Neuronal stem cell (in vitro differentiated cells): Measurements from ENCODE around the gene JAG2.

Source experiments
- DNase-seq: peaks from one replicate; pipeline ENCODE4 v3.0.0-alpha.2; 2013; ENCODE audit warnings: low spot score
- H2AFZ ChIP-seq: one replicate; pipeline ENCODE4 v1.6.1; 2013; ENCODE audit warnings: mild to moderate bottlenecking, low read length, inconsistent platforms
- H2AK5ac ChIP-seq: 2 replicates; pipeline ENCODE4 v1.6.1; 2013; ENCODE audit warnings: low read depth, mild to moderate bottlenecking, inconsistent platforms, low read length, moderate library complexity, mixed read lengths
- H2BK120ac ChIP-seq: 2 replicates; pipeline ENCODE4 v1.6.1; 2013; ENCODE audit warnings: low read depth, mild to moderate bottlenecking, inconsistent platforms, low read length, moderate library complexity, mixed read lengths
- H2BK12ac ChIP-seq: one replicate; pipeline ENCODE4 v1.6.1; 2013; ENCODE audit warnings: low read length, inconsistent platforms
- H2BK15ac ChIP-seq: 2 replicates; pipeline ENCODE4 v1.6.1; 2013; ENCODE audit warnings: mild to moderate bottlenecking, low read length, inconsistent platforms, mixed read lengths
- H2BK5ac ChIP-seq: one replicate; pipeline ENCODE4 v1.6.1; 2013; ENCODE audit warnings: inconsistent platforms, mild to moderate bottlenecking, low read length, moderate library complexity
- H3K14ac ChIP-seq: one replicate; pipeline ENCODE4 v1.6.1; 2013; ENCODE audit warnings: low read length, inconsistent platforms
- H3K18ac ChIP-seq: 2 replicates; pipeline ENCODE4 v1.6.1; 2013; ENCODE audit warnings: low read length, inconsistent platforms
- H3K23ac ChIP-seq: 2 replicates; pipeline ENCODE4 v1.6.1; 2013; ENCODE audit warnings: low read depth, mild to moderate bottlenecking, mixed read lengths, low read length, inconsistent platforms; ENCODE audit not compliant: poor library complexity
- H3K27ac ChIP-seq: replicated peaks from 3 replicates; pipeline ENCODE4 v1.5.1; 2013; ENCODE audit warnings: low read length, inconsistent platforms
- H3K27me3 ChIP-seq, 3 experiments: 2 replicates each; pipeline ENCODE4 v1.6.1; 2013; ENCODE audit warnings: low read length in 3 of 3, mild to moderate bottlenecking in 2 of 3, inconsistent platforms in 1 of 3, low read depth in 1 of 3, mixed read lengths in 1 of 3, moderate library complexity in 1 of 3; ENCODE audit not compliant: control insufficient read depth in 3 of 3, insufficient read depth in 3 of 3
- H3K36me3 ChIP-seq, 2 donors: replicated peaks in 1 of 2; 2 replicates each; pipeline ENCODE4 v1.6.1; 2013; ENCODE audit warnings: low read length in 2 of 2; ENCODE audit not compliant: control insufficient read depth in 2 of 2, insufficient read depth in 2 of 2
- H3K4ac ChIP-seq: 2 replicates; pipeline ENCODE4 v1.6.1; 2013; ENCODE audit warnings: inconsistent platforms, mild to moderate bottlenecking, low read length, moderate library complexity
- H3K4me1 ChIP-seq, 2 donors: 1 replicate in 1 of 2; 2 replicates in 1 of 2; pipeline ENCODE4 v1.6.1; 2013; ENCODE audit warnings: low read length in 2 of 2, low read depth in 1 of 2; ENCODE audit not compliant: control insufficient read depth in 2 of 2, insufficient read depth in 1 of 2
- H3K4me2 ChIP-seq: one replicate; pipeline ENCODE4 v1.6.1; 2013; ENCODE audit warnings: mild to moderate bottlenecking, low read length, inconsistent platforms; ENCODE audit not compliant: insufficient read depth, poor library complexity, severe bottlenecking
- H3K4me3 ChIP-seq, 2 donors: 2 replicates each; pipeline ENCODE4 v1.5.1; 2013; ENCODE audit warnings: low read length in 2 of 2, mild to moderate bottlenecking in 2 of 2, inconsistent platforms in 1 of 2, moderate library complexity in 1 of 2
- H3K79me1 ChIP-seq: one replicate; pipeline ENCODE4 v1.6.1; 2013; ENCODE audit warnings: low read depth, mild to moderate bottlenecking, inconsistent platforms, low read length, moderate library complexity
- H3K9ac ChIP-seq: one replicate; pipeline ENCODE4 v1.6.1; 2013; ENCODE audit warnings: mild to moderate bottlenecking, low read depth, low read length, inconsistent platforms; ENCODE audit not compliant: poor library complexity
- H3K9me3 ChIP-seq, 2 donors: replicated peaks in 1 of 2; 2 replicates each; pipeline versions ENCODE3 to v1.6.1; 2013; ENCODE audit warnings: low read length in 2 of 2, mild to moderate bottlenecking in 2 of 2, inconsistent platforms in 1 of 2, low read depth in 1 of 2, mixed read lengths in 1 of 2, moderate library complexity in 1 of 2; ENCODE audit not compliant: control insufficient read depth in 2 of 2, insufficient read depth in 1 of 2
- H4K8ac ChIP-seq: one replicate; pipeline ENCODE4 v1.6.1; 2013; ENCODE audit warnings: low read depth, mild to moderate bottlenecking, inconsistent platforms, low read length, moderate library complexity
- H4K91ac ChIP-seq: one replicate; pipeline ENCODE4 v1.6.1; 2013; ENCODE audit warnings: low read length, low read depth, mild to moderate bottlenecking, inconsistent platforms; ENCODE audit not compliant: poor library complexity
- WGBS, 2 donors: extraction: QIAGEN DNeasy Blood & Tissue Kit; methylation state at CpG; one replicate each; pipeline ENCODE4 v1.1.7; 2013; ENCODE audit warnings: missing lambda C conversion rate in 2 of 2, mixed read lengths in 1 of 2; ENCODE audit not compliant: insufficient read length in 2 of 2, insufficient replicate concordance in 1 of 2; ENCODE audit errors: extremely low coverage in 2 of 2; 5-methylcytosine and 5-hydroxymethylcytosine counted together

JAG2 gene

DNA sequence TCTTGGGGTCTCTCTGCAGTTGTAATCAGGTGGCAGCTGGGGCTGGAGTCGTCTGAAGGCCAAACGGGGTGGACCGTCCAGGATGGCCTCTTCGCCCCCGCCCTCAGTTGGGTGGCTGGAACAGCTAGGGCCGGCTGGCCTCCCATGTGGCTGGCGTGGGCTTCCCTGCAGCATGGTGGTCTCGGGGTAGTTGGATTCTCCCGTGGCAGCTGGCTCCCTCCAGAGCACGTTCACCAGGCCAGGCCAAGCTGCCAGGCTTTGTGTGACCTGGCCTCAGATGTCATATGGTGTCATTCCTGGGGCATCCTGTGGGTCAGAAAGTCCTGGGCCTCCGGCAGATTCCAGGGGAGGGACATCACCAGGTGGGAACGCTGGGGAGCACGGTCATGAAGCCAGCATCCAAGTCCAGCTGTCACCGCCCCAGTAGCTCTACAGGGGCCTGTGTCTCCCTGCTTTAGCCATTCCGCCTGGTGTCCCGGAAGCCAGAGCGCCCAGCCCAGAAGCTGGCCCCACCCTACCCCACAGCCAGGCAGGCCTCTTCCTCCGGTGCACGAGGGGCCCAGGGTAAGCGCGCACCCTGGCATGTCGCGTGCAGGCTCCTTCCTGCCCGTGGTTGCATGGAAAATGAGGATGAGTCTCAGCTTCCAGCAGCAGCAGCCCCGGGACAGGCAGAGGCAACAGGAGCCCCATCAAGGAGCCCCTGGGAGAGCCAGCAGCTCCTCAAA lies 13.9 kb upstream of the JAG2 start:
- peak overlapping the region; percentile 71 for H3K18ac ChIP-seq
- no peak overlapping the region for H3K4me2 ChIP-seq
- peak overlapping the region; percentile 57 for H2AFZ ChIP-seq
- H3K4me3 ChIP-seq = peak overlapping the region in 1 of 2 donors; percentile 19
- no CpG with 5 or more reads among the region's 25 CpGs for WGBS, 2 donors
- no peak overlapping the region for H4K91ac ChIP-seq
- H3K14ac ChIP-seq = no peak overlapping the region
- H3K36me3 ChIP-seq = no peaks in the 10 kb centered on the region
- peak overlapping the region; percentile 17 for H2BK120ac ChIP-seq
- H3K23ac ChIP-seq = no peak overlapping the region
- H3K4me1 ChIP-seq = peaks cover 9 to 20% of the 10 kb centered on the region in 2 donors
- H3K9ac ChIP-seq = no peak overlapping the region
- no peaks in the 10 kb centered on the region for H3K9me3 ChIP-seq
- peaks cover 8% of the 10 kb centered on the region for H3K79me1 ChIP-seq
- H2BK15ac ChIP-seq = peak overlapping the region; percentile 98
- H3K27ac ChIP-seq = no peak overlapping the region
- no peak overlapping the region for H3K4ac ChIP-seq
- H2BK12ac ChIP-seq = peak overlapping the region; percentile 41
- peak overlapping the region; percentile 43 for H4K8ac ChIP-seq
- peaks cover 0 to 26% (median 9%) of the 10 kb centered on the region in 3 experiments for H3K27me3 ChIP-seq
- DNase-seq = no peak
- H2BK5ac ChIP-seq = no peak overlapping the region
- peak overlapping the region; percentile 93 for H2AK5ac ChIP-seq

DNA sequence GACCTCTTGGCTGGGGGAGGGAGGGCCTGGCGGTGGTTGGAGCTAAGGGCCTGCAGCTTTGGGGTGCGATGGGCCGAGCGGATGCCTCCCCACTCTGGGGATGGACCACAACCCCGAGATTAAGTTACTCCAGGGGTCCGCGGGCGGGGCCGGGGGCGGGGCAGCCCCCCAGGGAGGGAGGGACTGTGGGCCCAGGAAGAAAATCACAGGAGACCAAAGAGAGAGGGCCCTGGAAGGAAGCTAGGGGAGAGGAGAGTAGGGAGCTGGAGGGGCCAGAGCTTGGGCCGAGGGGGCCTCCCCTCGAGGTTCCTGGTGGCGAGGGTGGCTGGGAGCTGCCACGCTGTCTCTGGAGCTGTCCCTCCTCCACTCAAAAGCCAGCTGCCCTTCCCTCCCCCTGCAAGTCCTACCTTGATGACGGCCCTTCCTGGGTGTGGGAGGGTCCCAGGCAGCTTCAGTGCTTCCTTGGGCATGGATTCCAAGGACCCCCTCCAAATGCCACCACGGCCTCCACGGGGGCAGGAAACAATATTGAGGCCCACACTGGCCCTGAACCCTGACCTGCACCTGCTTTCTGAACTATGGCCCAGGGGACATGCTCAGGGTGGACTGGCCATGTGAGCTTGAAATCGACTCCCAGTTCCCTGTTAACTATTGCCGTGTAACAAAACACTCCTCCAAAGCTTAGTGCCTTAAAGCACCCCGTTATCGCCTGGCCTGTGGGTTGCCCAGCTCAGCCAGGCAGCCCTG lies 13.1 kb upstream of the JAG2 start:
- H3K36me3 ChIP-seq = no peaks in the 10 kb centered on the region
- peak overlapping the region; percentile 93 for H4K8ac ChIP-seq
- peak overlapping the region; percentile 57 to 73 for H3K4me3 ChIP-seq
- H2BK15ac ChIP-seq = peak overlapping the region; percentile 98
- peak overlapping the region; percentile 65 for H3K18ac ChIP-seq
- H3K27ac ChIP-seq = no peak overlapping the region
- peaks cover 8% of the 10 kb centered on the region for H3K79me1 ChIP-seq
- peak overlapping the region; percentile 93 for H2AK5ac ChIP-seq
- H3K23ac ChIP-seq = no peak overlapping the region
- H3K4ac ChIP-seq = no peak overlapping the region
- WGBS, 2 donors = no CpG with 5 or more reads among the region's 21 CpGs
- H2AFZ ChIP-seq = peak overlapping the region; percentile 87
- no peak overlapping the region for H3K14ac ChIP-seq
- H3K27me3 ChIP-seq = peaks cover 0 to 26% (median 9%) of the 10 kb centered on the region in 3 experiments
- H3K9me3 ChIP-seq = no peaks in the 10 kb centered on the region
- H2BK5ac ChIP-seq = no peak overlapping the region
- H3K4me2 ChIP-seq = peak overlapping the region; percentile 62
- H3K4me1 ChIP-seq = peaks cover 7 to 20% of the 10 kb centered on the region in 2 donors
- H2BK12ac ChIP-seq = no peak overlapping the region
- DNase-seq = no peak
- H3K9ac ChIP-seq = no peak overlapping the region
- peak overlapping the region; percentile 31 for H2BK120ac ChIP-seq
- H4K91ac ChIP-seq = no peak overlapping the region

DNA sequence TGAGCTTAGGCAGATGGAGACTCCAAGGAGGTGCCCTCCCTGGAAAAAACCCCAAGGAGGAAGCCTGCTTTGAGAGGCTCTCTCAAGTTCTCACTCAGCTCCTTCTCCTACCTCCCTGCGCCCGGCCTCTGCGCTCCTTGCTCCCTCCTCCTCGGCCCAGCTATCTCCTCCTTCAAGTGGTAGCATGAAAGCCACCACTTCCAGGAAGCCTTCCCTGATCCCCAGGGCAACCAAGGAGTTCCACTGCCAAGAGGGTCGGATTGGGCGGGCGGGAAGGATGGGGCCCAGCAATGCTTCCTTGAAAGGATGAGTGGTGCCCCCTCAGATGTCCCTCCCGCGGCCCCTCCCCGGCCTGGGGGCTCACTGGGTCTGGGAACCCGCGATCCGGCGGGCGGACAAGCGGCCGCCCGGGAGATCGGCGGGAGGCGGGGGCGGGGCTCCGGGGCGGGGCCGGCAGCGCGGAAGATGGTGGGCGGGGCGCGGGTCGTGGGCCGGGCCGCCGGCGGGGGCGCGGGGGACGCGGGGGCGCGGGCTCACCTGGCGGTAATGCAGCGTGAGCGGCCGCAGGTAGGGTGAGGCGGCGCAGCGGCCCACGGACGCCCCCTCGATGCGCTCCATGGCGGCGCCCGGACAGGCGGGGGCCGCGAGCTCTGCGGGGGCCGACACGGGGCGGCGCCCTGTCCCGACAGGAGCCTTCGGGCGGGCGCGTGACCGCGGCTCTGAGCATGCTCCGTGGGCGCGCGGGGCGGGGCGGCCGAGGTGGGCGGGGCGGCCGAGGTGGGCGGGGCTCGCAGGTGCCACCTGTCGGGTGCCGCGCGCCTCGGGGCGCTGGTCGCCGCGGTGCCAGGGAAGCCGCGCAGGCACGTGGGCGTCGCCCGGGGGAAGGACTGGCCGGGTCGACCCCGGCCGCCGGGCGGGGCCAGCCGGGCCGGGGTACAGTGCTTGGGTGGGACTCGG lies 12.3 kb upstream of the JAG2 start, which contains the start of gene NUDT14:
TSS of gene NUDT14 (minus strand) at position 721 of the 957 bp plus-strand sequence. CDS start at position 618, 103 bp downstream.
- peak within 1 kb of the TSS; percentile 97 for H2AK5ac ChIP-seq
- no peak within 1 kb of the TSS for H4K91ac ChIP-seq
- no peak for DNase-seq
- no peaks in the 10 kb centered on the region for H3K36me3 ChIP-seq
- peak within 1 kb of the TSS; percentile 31 for H2BK120ac ChIP-seq
- H3K9me3 ChIP-seq = no peaks in the 10 kb centered on the region
- no peak within 1 kb of the TSS for H3K4ac ChIP-seq
- H3K79me1 ChIP-seq = peaks cover 10% of the 10 kb centered on the region
- no peak within 1 kb of the TSS for H2BK5ac ChIP-seq
- WGBS, 2 donors = no CpG with 5 or more reads among the region's 106 CpGs
- no peak within 1 kb of the TSS for H3K14ac ChIP-seq
- H3K9ac ChIP-seq = peak within 1 kb of the TSS; percentile 70
- peak within 1 kb of the TSS; percentile 98 for H2BK15ac ChIP-seq
- peak within 1 kb of the TSS; percentile 62 for H3K4me2 ChIP-seq
- H3K27me3 ChIP-seq = peaks cover 0 to 26% (median 9%) of the 10 kb centered on the region in 3 experiments
- peak within 1 kb of the TSS; percentile 95 for H3K18ac ChIP-seq
- H3K4me1 ChIP-seq = peaks cover 7 to 20% of the 10 kb centered on the region in 2 donors
- H4K8ac ChIP-seq = peak within 1 kb of the TSS; percentile 93
- peak within 1 kb of the TSS; percentile 41 for H2BK12ac ChIP-seq
- no peak within 1 kb of the TSS for H3K27ac ChIP-seq
- H3K4me3 ChIP-seq = peak within 1 kb of the TSS; percentile 57 to 87
- H3K23ac ChIP-seq = no peak within 1 kb of the TSS
- peak within 1 kb of the TSS; percentile 87 for H2AFZ ChIP-seq
